GM12892 (cell line): Measurements from ENCODE around the gene PDSS2.
"Not testable (repeated sequence)": the region's sequence is repeated elsewhere in the genome, so short reads cannot be mapped to it uniquely, and the experiment has no call there.

Source experiments
- DNase-seq: peaks from one replicate; pipeline ENCODE4 v3.0.0; 2011; ENCODE audit not compliant: insufficient read length
- FAIRE-seq: peaks from 2 replicates; lab custom pipeline; 2011; peaks lifted over from hg19 to GRCh38; lab: Jason Lieb, UNC
- POLR2A ChIP-seq: IDR thresholded peaks from 2 replicates; pipeline ENCODE4 v1.6.1; 2011; ENCODE audit warnings: low read depth, low read length, control low read depth
- POLR2AphosphoS5 ChIP-seq: IDR thresholded peaks from 2 replicates; pipeline ENCODE4 v1.6.1; 2011; ENCODE audit warnings: low read depth, low read length, control low read depth
- TAF1 ChIP-seq: IDR thresholded peaks from 2 replicates; pipeline ENCODE4 v1.6.1; 2011; ENCODE audit warnings: low read depth, mild to moderate bottlenecking, control low read depth, low read length, borderline replicate concordance

PDSS2 gene

DNA sequence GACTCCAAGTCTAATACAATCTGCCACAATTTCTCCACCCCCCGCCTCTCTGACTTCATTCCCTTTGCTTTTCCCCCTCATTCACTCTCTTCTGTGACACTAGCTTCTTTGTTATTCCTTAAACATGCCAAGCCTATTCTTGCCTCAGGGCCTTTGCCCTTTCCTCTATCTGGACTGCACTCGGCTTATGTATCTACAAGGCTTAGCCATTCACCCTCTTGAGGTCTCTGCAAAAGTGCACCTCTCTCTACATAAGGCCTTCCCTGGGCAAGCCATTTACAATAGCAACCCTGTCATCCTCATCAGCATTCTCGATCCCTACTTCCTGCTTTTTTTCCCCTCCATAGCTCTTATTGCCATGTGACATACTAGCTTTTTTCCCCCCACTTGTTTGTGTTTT, 168.9 kb downstream of the PDSS2 start:
- no peak for TF ChIP-seq POLR2AphosphoS5
- no peak for TF ChIP-seq POLR2A
- TF ChIP-seq TAF1 = no peak
- FAIRE-seq (no peak), DNase-seq (no peak)

GRCh38 chr6:107289258-107289657, 170.1 kb downstream of the PDSS2 start:
- FAIRE-seq, DNase-seq: not testable (repeated sequence)

DNA sequence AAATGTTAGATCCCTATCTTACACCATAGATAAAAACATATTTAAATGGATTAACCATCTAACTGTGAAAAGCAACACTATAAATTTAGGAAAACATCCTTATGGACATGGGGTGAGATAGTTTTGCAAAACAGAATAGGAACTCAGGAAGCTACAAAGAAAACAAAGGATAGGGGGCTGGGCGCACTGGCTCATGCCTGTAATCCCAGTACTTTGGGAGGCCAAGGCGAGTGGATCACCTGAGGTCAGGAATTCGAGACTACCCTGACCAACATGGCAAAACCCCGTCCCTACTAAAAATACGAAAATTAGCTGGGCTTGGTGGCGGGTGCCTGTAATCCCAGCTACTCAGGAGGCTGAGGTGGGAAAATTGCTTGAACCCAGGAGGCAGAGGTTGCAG, 173.7 kb downstream of the PDSS2 start:
- not testable (repeated sequence) for FAIRE-seq, DNase-seq

DNA sequence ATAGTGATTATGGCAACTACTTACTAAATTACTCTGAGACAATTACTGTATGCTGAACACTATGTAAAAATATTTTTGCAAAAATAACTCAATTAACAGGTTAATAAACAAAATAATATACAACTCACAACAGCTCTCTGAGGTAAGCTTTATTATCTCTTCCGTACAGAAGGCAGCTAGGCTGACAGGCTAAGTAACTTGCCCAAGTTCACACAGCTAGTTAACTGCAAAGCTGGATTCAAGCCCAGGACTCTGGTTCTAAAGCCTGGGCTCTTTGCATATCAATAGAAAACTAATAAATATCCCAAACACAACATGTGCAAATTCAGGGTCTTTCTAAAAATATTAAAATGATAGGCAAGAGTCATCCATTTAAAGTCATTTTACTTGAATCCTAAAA, 174.6 kb downstream of the PDSS2 start:
- FAIRE-seq (no peak), DNase-seq (no peak)
- no peak for TF ChIP-seq POLR2A

DNA sequence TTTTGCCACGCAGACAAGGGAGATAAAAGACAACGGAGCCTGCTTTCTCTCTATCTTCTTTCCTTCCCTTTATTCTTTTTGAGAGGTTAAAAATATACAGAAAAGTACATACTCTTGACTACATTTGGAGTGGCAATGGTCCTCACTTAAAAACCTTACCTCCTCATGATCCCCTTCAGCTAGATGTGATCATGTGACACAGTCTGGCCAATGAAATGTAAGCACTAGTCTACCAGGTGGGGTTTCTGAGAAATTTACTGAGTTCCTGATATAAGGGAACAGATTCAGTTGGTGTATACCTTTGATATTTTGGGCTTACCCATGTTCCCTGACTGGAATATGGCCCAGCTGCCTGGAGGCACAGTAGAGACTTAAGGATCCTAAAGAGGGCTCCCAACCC, 178.6 kb downstream of the PDSS2 start:
- DNase-seq (no peak), FAIRE-seq (no peak)
- no peak for TF ChIP-seq POLR2AphosphoS5
- TF ChIP-seq POLR2A = no peak
- TF ChIP-seq TAF1 = no peak

GRCh38 chr6:107280001-107280400, 179.4 kb downstream of the PDSS2 start:
- FAIRE-seq = not testable (repeated sequence)

GRCh38 chr6:107275330-107275865, 184.0 kb downstream of the PDSS2 start:
- no peak for DNase-seq
- TF ChIP-seq TAF1 (no peak), POLR2A (no peak), POLR2AphosphoS5 (no peak)
- no peak for FAIRE-seq

More at GRCh38 chr6:107280001-107280400, 179.4 kb downstream of the PDSS2 start:
- not testable (repeated sequence) for DNase-seq

DNA sequence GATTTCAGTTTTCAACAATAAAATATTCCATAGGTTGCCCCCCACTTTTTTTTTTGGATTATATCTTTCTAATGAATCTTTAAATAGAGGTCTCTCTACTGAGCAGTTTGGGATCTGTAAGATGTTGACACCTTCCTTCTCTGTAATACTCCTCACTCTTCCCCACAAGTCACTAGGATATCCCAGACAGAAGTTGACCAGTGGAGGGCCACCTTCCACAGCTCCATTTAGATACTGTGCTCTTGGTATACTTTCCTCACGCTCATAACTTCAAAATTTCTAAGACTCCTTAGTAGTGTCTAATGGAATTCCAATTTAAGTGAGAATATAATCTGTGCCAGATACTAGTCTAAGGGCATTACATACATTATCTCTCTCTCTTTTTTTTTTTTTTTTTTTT, 185.1 kb downstream of the PDSS2 start:
- no peak for DNase-seq
- no peak for FAIRE-seq
- TF ChIP-seq TAF1 (no peak), POLR2A (no peak), POLR2AphosphoS5 (no peak)

DNA sequence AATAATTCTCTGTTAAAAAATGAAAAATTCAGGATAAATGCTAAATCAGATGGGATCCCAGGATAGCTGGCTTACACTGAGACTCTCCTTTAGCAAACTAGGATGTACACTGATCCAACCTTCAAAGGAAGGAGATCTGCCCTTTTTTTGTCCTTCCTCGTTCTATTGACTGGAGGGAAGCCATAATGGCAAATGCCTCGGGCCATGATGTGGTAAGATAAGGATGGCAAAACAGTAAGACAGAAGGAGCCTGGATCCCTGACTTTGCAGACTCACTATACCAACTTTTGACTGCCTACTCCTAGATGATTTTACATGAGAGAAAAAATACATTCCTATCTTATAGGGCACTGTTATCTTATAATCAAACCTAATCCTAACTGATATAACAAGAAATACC, 187.1 kb downstream of the PDSS2 start:
- DNase-seq (no peak), FAIRE-seq (no peak)
- no peak for TF ChIP-seq TAF1
- TF ChIP-seq POLR2A = no peak
- TF ChIP-seq POLR2AphosphoS5 = no peak

GRCh38 chr6:107271208-107271790, 188.1 kb downstream of the PDSS2 start:
- DNase-seq (no peak), FAIRE-seq (no peak)
- TF ChIP-seq POLR2AphosphoS5 = no peak
- no peak for TF ChIP-seq POLR2A
- TF ChIP-seq TAF1 = no peak

DNA sequence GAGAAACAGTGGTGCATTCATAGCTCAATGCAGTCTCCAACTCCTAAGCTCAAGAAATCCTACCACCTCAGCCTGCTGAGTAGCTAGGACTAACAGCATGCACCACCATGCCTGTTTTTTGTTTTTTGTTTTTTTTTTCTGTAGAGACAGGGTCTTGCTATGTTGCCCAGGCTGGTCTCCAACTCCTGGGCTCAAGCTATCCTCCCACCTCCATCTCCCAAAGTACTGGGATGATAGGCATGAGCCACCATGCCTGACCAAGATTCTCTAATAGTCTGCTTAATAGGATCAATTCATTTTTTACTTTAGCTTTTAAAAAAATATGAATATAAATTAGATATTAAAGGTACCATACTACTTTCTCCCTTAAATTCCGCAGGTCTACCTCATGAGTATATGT, 191.7 kb downstream of the PDSS2 start:
- TF ChIP-seq POLR2AphosphoS5 (no peak), TAF1 (no peak), POLR2A (no peak)
- FAIRE-seq (no peak), DNase-seq (no peak)

GRCh38 chr6:107267006-107267405, 192.4 kb downstream of the PDSS2 start:
- DNase-seq (no peak), FAIRE-seq (no peak)
- TF ChIP-seq POLR2A (no peak), POLR2AphosphoS5 (no peak), TAF1 (no peak)

DNA sequence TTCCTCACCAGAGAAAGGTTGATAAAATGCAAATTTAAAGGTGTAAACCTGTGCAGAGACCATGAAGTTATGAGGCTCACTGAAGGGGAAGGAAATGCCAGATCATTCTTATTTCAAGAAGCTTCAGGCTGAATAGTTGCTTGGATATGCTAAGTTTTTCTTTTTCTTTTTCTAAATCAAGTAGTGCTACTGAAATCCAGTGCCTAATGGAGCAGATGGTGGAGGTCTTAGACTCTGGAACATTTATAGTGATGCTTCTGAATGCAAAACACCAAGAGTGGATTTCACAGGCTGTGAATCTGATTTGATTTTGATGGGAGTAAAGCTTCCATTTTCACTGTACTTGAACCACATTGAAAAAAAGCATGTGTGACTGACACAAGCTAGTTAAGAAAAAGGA, 192.8 kb downstream of the PDSS2 start:
- DNase-seq (no peak), FAIRE-seq (no peak)
- TF ChIP-seq TAF1 (no peak), POLR2A (no peak), POLR2AphosphoS5 (no peak)

DNA sequence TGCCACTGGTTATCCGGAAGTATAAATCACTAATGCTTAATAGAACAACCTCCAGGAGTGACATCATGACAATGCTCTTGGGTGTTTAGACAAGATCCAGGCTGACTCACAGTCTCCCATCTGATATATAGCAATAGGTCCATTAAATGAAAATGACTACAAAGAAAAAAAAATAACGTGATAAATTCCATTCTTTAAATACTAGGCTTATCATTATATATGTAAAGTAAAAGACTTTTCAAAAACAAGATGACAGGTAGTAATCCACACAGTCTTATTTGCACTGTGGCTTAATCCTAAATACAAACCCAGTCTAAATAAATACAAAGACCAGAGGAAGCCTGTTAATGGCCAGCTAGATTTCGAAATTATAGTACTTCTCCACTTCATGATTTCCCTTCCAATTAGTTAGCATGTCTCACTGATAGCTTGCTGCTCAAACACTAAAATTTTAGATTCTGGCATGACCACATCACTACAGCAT, 195.0 kb downstream of the PDSS2 start:
- DNase-seq = no peak
- FAIRE-seq = no peak

More for the DNA sequence above, 195.0 kb downstream of the PDSS2 start:
- TF ChIP-seq TAF1 (no peak), POLR2A (no peak)
